Tibial nerve (tissue), 4 donors: ENCODE data around the gene TMEM106B. TPM values are rescaled to one million over a fixed set of nuclear protein-coding genes. Genes with fewer than 3 reads are reported as not detected.

Experiments used
- DNase-seq, 2 donors: peaks; one replicate each; pipeline ENCODE4 v3.0.0-alpha.2; 2019; ENCODE audit warnings: low spot score in 2 of 2
- H3K27ac ChIP-seq, 4 donors: fragments of 200-600 bp; sonication (generic) in 3 of 4; one replicate each; pipeline ENCODE4 v1.5.1; 2017 to 2019; ENCODE audit warnings: mild to moderate bottlenecking in 1 of 4
- H3K27me3 ChIP-seq, 2 donors: fragments of 200-600 bp; sonication (generic) in 1 of 2; one replicate each; pipeline versions ENCODE4 v1.5.1 to v1.6.0; 2017 to 2019
- H3K36me3 ChIP-seq, 3 donors: fragments of 200-600 bp; sonication (generic); one replicate each; pipeline ENCODE4 v1.5.1; 2018 to 2019
- H3K4me1 ChIP-seq, 4 donors: fragments of 200-600 bp; sonication (generic) in 3 of 4; one replicate each; pipeline ENCODE4 v1.5.1; 2017 to 2019
- H3K4me3 ChIP-seq, 4 donors: fragments of 200-600 bp; sonication (generic) in 3 of 4; one replicate each; pipeline ENCODE4 v1.5.1; 2017 to 2019; ENCODE audit warnings: mild to moderate bottlenecking in 1 of 4, moderate library complexity in 1 of 4
- H3K9me3 ChIP-seq, 4 donors: fragments of 200-600 bp; sonication (generic) in 3 of 4; one replicate each; pipeline ENCODE4 v1.5.1; 2017 to 2019
- EP300 ChIP-seq, 2 donors: sonication (generic); formaldehyde crosslinking; IDR thresholded peaks; one replicate each; pipeline ENCODE4 v1.6.1; 2017; ENCODE audit warnings: antibody characterized with exemption in 2 of 2, mild to moderate bottlenecking in 1 of 2
- POLR2A ChIP-seq, 2 donors: fragments of 450-650 bp; IDR thresholded peaks; one replicate each; pipeline ENCODE4 v1.6.1; 2017; ENCODE audit warnings: antibody characterized with exemption in 2 of 2, mild to moderate bottlenecking in 2 of 2, moderate library complexity in 2 of 2
- WGBS, 2 donors: methylation state at CpG; one replicate each; pipeline ENCODE4 v1.1.5; 2018; 5-methylcytosine and 5-hydroxymethylcytosine counted together
- total RNA-seq, 4 donors: library from RNA; depleted of rRNA; stranded (reverse); fragments of >200 nt; gene quantifications; one replicate each; pipeline ENCODE4 v1.1.0, GENCODE V29; 2016
- TF ChIP-seq, protein P1 (sequence below), 5 experiments: fragments of 200-600 bp in 3 of 5; fragments of 450-650 bp in 2 of 5; sonication (generic) in 3 of 5; IDR thresholded peaks; one replicate each; pipeline ENCODE4 v1.5.1; 2016 to 2019; ENCODE audit warnings: antibody characterized with exemption in 5 of 5, mild to moderate bottlenecking in 3 of 5, moderate library complexity in 2 of 5

The TMEM106B gene
- total RNA-seq, 4 donors from 2014 or later = 22.2 to 57.1 (median 47.5) TPM

DNA sequence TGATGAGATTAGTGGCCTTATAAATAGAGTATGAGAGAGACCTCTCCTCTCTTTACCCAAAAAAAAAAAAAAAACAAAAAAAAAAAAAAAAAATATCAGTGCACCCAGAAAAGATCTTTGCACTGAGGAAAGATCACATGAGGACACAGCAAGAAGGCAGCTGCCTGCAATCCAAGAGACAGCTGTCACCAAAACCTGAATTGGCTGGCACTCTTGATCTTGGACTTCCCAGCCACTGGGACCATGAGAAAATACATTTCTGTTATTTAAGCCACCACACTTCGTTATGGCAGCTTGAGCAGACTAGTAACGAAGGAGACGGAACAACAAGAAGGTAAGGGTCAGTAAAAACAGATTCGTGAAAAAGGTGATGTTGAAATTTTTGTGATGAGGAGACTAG is 47.0 kb downstream of the TMEM106B start:
- H3K9me3 ChIP-seq = no peaks in the 10 kb centered on the region
- TF ChIP-seq POLR2A (IDR thresholded peaks at IDR 0.05) (no peak), EP300 (IDR thresholded peaks at IDR 0.05) (no peak)
- TF ChIP-seq, protein P1, sequence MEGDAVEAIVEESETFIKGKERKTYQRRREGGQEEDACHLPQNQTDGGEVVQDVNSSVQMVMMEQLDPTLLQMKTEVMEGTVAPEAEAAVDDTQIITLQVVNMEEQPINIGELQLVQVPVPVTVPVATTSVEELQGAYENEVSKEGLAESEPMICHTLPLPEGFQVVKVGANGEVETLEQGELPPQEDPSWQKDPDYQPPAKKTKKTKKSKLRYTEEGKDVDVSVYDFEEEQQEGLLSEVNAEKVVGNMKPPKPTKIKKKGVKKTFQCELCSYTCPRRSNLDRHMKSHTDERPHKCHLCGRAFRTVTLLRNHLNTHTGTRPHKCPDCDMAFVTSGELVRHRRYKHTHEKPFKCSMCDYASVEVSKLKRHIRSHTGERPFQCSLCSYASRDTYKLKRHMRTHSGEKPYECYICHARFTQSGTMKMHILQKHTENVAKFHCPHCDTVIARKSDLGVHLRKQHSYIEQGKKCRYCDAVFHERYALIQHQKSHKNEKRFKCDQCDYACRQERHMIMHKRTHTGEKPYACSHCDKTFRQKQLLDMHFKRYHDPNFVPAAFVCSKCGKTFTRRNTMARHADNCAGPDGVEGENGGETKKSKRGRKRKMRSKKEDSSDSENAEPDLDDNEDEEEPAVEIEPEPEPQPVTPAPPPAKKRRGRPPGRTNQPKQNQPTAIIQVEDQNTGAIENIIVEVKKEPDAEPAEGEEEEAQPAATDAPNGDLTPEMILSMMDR (IDR thresholded peaks at IDR 0.05) = no peak
- 94 to 97% methylated on average over 4 of the region's 4 CpGs for WGBS, 2 donors

GRCh38 chr7:12267542-12267941 is 56.4 kb downstream of the TMEM106B start:
- Histone ChIP-seq H3K27ac (no peak overlapping the region), H3K4me3 (no peak overlapping the region), H3K36me3 (no peaks in the 10 kb centered on the region), H3K9me3 (no peaks in the 10 kb centered on the region), H3K4me1 (no peaks in the 10 kb centered on the region), H3K27me3 (no peaks in the 10 kb centered on the region)
- TF ChIP-seq POLR2A (IDR thresholded peaks at IDR 0.05) (no peak), EP300 (IDR thresholded peaks at IDR 0.05) (no peak)
- TF ChIP-seq, protein P1 (IDR thresholded peaks at IDR 0.05) = no peak
- 87 to 89% methylated on average over 1 of the region's 1 CpG for WGBS, 2 donors
- no peak for DNase-seq

More for the DNA sequence above, 47.0 kb downstream of the TMEM106B start:
- H3K4me3 ChIP-seq = no peak overlapping the region
- no peaks in the 10 kb centered on the region for H3K27me3 ChIP-seq
- no peak overlapping the region for H3K27ac ChIP-seq
- DNase-seq = no peak
- H3K4me1 ChIP-seq = peaks cover 0 to 4% (median 0%) of the 10 kb centered on the region in 4 donors
- no peaks in the 10 kb centered on the region for H3K36me3 ChIP-seq

DNA sequence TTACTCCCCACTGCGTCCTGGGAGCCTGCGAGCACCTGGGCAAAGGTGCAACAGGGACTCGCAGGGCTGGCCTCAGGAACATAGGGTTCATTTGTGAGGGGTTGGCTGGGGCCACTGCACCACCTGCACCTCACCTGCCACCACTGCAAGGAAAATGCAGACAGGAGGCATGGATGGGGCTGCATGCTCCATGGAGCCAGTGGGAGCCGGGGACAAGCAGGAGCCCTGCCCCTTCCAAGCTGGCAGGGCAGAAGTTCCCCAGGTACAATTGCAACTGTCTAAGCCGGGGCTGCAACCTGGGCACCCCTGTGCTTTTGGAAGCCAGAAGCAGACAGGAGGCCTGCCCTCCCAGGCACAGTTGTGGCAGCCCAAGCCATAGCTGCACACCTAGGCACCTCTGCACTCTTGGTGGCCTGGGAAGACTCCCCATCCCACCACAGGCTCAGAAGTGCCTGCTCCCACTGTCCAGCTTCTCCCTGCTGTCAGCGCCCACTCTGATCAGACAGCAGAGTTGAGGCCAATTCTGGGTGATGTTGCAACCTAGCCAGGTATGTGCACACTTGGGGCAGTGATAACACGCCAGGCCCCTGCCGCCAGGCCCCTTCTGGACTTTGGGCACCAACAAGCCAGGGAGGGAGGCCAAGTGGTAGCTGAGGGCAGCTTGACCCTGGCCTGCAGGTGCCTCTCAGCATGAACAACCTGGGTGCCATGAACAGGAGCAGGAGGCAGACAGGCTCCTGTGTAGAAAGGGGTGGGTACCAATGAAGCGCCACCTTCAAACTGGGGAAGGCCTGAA is 58.2 kb downstream of the TMEM106B start:
- Histone ChIP-seq H3K4me3 (no peak overlapping the region), H3K27me3 (no peaks in the 10 kb centered on the region), H3K36me3 (no peaks in the 10 kb centered on the region), H3K9me3 (no peaks in the 10 kb centered on the region), H3K4me1 (no peaks in the 10 kb centered on the region), H3K27ac (no peak overlapping the region)
- TF ChIP-seq POLR2A (IDR thresholded peaks at IDR 0.05) (no peak), EP300 (IDR thresholded peaks at IDR 0.05) (no peak)
- TF ChIP-seq, protein P1 (IDR thresholded peaks at IDR 0.05) = no peak
- DNase-seq = no peak
- WGBS, 2 donors = 82 to 98% methylated on average over 4 to 6 of the region's 9 CpGs

GRCh38 chr7:12281038-12281437 is 69.9 kb downstream of the TMEM106B start:
- H3K36me3 ChIP-seq = no peaks in the 10 kb centered on the region
- H3K27me3 ChIP-seq = no peaks in the 10 kb centered on the region
- peaks cover 0 to 19% (median 0%) of the 10 kb centered on the region in 4 donors for H3K9me3 ChIP-seq
- H3K4me3 ChIP-seq = no peak overlapping the region
- no peak overlapping the region for H3K27ac ChIP-seq
- TF ChIP-seq POLR2A (IDR thresholded peaks at IDR 0.05) (no peak), EP300 (IDR thresholded peaks at IDR 0.05) (no peak)
- TF ChIP-seq, protein P1 (IDR thresholded peaks at IDR 0.05) = no peak
- WGBS, 2 donors = 47 to 68% methylated on average over 1 of the region's 1 CpG
- DNase-seq = no peak
- no peaks in the 10 kb centered on the region for H3K4me1 ChIP-seq

DNA sequence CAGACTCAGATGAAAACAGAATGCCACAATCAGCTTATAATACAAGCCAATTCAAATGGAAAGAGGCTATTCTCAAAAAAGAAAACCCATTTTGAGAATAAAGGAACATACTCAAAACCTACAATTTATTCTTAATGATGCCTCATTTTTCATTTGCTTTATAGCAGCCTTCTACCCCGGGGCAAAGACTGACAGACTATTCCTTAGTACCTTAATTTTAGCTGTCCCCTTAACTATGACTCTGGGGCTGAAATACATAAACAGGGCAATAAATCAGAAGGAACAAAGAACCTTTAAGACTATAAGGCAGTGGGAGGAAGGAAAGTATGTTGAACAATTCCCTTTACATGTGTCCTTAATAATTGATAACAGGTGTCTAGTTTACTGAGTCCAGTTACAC is 76.8 kb downstream of the TMEM106B start:
- no peak for DNase-seq
- Histone ChIP-seq H3K9me3 (peaks cover 0 to 28% (median 0%) of the 10 kb centered on the region in 4 donors), H3K4me1 (no peaks in the 10 kb centered on the region), H3K4me3 (no peak overlapping the region), H3K36me3 (no peaks in the 10 kb centered on the region), H3K27me3 (no peaks in the 10 kb centered on the region), H3K27ac (no peak overlapping the region)
- 12 to 13% methylated on average over 1 of the region's 1 CpG for WGBS, 2 donors
- TF ChIP-seq POLR2A (IDR thresholded peaks at IDR 0.05) (no peak), EP300 (IDR thresholded peaks at IDR 0.05) (no peak)
- TF ChIP-seq, protein P1 (IDR thresholded peaks at IDR 0.05) = no peak
